Vagina (tissue), 2 donors: ENCODE measurements around the gene ITGBL1.

ENCODE experiments used
- POLR2A ChIP-seq, 2 donors: fragments of 450-650 bp; IDR thresholded peaks; one replicate each; pipeline ENCODE4 v1.6.1; 2017; ENCODE audit warnings: antibody characterized with exemption in 2 of 2, mild to moderate bottlenecking in 2 of 2, moderate library complexity in 2 of 2
- POLR2AphosphoS5 ChIP-seq, 2 donors: sonication (generic); formaldehyde crosslinking; IDR thresholded peaks; one replicate each; pipeline ENCODE4 v1.9.0; 2017; ENCODE audit warnings: antibody characterized with exemption in 2 of 2, mild to moderate bottlenecking in 2 of 2, low read depth in 1 of 2; ENCODE audit not compliant: insufficient read depth in 1 of 2
- TF ChIP-seq, protein P1 (sequence below), 3 experiments: fragments of 450-650 bp in 2 of 3; fragments of 200-600 bp in 1 of 3; sonication (generic) in 1 of 3; IDR thresholded peaks; one replicate each; pipeline ENCODE4 v1.5.1; 2017 to 2019; ENCODE audit warnings: antibody characterized with exemption in 3 of 3, mild to moderate bottlenecking in 2 of 3, moderate library complexity in 2 of 3

DNA sequence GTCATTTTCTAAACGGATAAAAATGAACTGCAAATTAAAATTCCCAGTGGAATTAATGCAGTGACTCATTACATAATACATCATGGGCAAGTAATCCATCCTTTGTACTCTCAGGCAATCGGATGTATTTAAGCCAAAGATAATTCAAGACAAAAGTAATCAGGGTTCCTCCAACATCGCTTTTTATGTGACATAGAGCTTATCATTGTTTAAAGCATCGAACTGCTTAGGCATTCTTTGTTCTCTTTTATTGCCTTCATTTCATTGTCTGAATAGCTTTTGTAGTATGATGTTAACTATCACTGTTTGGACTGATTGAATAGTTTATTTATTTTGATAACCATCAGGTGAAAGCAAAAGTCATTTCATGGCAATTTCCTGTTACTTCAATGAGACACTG is 209.4 kb downstream of the ITGBL1 start:
- TF ChIP-seq POLR2A (IDR thresholded peaks at IDR 0.05), result no peak
- TF ChIP-seq, protein P1, sequence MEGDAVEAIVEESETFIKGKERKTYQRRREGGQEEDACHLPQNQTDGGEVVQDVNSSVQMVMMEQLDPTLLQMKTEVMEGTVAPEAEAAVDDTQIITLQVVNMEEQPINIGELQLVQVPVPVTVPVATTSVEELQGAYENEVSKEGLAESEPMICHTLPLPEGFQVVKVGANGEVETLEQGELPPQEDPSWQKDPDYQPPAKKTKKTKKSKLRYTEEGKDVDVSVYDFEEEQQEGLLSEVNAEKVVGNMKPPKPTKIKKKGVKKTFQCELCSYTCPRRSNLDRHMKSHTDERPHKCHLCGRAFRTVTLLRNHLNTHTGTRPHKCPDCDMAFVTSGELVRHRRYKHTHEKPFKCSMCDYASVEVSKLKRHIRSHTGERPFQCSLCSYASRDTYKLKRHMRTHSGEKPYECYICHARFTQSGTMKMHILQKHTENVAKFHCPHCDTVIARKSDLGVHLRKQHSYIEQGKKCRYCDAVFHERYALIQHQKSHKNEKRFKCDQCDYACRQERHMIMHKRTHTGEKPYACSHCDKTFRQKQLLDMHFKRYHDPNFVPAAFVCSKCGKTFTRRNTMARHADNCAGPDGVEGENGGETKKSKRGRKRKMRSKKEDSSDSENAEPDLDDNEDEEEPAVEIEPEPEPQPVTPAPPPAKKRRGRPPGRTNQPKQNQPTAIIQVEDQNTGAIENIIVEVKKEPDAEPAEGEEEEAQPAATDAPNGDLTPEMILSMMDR (IDR thresholded peaks at IDR 0.05), result no peak
- no peak for TF ChIP-seq POLR2AphosphoS5 (IDR thresholded peaks at IDR 0.05; ENCODE audit: insufficient read depth in 1 of 2, low read depth in 1 of 2)
